Nephron (organoid): ENCODE data around the gene ZBTB20.

Source experiments
- H3K27ac Mint-ChIP-seq, 3 experiments: 2 replicates each; pipeline ENCODE4 v1.8.0; 2020; ENCODE audit warnings: mixed read lengths in 3 of 3, mild to moderate bottlenecking in 2 of 3, moderate library complexity in 1 of 3
- H3K27me3 Mint-ChIP-seq: 2 replicates; pipeline ENCODE4 v1.8.0; 2021; ENCODE audit warnings: low read depth, mild to moderate bottlenecking, moderate library complexity, mixed read lengths
- H3K36me3 Mint-ChIP-seq: 2 replicates; pipeline ENCODE4 v1.8.0; 2020; ENCODE audit warnings: low read depth, mixed read lengths
- H3K4me1 Mint-ChIP-seq: 2 replicates; pipeline ENCODE4 v1.8.0; 2020; ENCODE audit warnings: mixed read lengths
- H3K4me3 Mint-ChIP-seq, 3 experiments: 2 replicates each; pipeline ENCODE4 v1.8.0; 2020; ENCODE audit warnings: mild to moderate bottlenecking in 3 of 3, mixed read lengths in 3 of 3, moderate library complexity in 2 of 3
- H3K9me3 Mint-ChIP-seq: 2 replicates; pipeline ENCODE4 v1.8.0; 2020; ENCODE audit warnings: mixed read lengths
- TF ChIP-seq, protein P1 (sequence below), 3 experiments: fragments of 200-600 bp; sonication (generic); IDR thresholded peaks; one replicate each; pipeline ENCODE4 v1.5.0; 2021; ENCODE audit warnings: antibody characterized with exemption in 3 of 3; ENCODE audit not compliant: unreplicated experiment in 3 of 3

ZBTB20 gene

DNA sequence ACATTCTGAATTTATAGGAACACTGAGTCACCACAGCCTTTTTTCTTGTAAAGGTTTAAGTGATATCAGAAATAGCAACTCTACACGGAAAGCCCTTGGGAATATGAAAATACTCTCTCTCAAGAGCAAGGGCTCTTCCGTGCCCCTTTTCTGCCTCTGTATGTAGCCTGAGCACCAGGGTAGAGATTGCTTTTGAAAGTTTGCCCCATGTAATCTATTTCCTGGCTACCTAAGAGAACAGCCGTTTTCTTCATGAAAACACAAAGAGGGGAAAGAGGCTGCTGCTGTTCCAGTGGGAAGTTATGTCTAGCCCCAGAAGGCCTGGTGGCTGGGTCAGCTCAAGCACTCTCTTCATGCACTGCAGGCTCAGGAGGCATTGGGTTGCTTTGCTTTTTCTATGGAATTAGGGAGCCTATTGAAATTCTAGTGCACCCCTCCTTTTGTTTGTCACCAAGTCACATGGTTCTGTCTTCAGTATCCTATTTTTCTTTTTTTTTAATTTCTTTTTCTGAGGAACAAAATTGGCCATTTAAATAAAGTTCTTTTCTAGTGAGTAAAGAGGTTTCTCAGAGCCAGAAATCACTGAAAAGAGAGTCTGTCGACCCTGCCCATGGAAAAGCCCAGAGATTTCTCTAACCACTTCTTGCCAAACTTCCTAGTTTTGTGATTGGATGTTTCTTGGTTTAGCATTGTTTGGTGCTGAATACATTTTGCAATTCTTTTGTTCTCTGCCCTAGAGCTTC is 813.7 kb downstream of the ZBTB20 start:
- no peaks in the 10 kb centered on the region for H3K27me3 Mint-ChIP-seq
- peaks cover 43% of the 10 kb centered on the region for H3K36me3 Mint-ChIP-seq
- no peaks in the 10 kb centered on the region for H3K9me3 Mint-ChIP-seq
- H3K4me1 Mint-ChIP-seq, result no peaks in the 10 kb centered on the region
- H3K4me3 Mint-ChIP-seq, result no peak overlapping the region
- no peak overlapping the region for H3K27ac Mint-ChIP-seq
- TF ChIP-seq, protein P1, sequence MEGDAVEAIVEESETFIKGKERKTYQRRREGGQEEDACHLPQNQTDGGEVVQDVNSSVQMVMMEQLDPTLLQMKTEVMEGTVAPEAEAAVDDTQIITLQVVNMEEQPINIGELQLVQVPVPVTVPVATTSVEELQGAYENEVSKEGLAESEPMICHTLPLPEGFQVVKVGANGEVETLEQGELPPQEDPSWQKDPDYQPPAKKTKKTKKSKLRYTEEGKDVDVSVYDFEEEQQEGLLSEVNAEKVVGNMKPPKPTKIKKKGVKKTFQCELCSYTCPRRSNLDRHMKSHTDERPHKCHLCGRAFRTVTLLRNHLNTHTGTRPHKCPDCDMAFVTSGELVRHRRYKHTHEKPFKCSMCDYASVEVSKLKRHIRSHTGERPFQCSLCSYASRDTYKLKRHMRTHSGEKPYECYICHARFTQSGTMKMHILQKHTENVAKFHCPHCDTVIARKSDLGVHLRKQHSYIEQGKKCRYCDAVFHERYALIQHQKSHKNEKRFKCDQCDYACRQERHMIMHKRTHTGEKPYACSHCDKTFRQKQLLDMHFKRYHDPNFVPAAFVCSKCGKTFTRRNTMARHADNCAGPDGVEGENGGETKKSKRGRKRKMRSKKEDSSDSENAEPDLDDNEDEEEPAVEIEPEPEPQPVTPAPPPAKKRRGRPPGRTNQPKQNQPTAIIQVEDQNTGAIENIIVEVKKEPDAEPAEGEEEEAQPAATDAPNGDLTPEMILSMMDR (IDR thresholded peaks at IDR 0.05; ENCODE audit: unreplicated experiment in 3 of 3), result no peak

DNA sequence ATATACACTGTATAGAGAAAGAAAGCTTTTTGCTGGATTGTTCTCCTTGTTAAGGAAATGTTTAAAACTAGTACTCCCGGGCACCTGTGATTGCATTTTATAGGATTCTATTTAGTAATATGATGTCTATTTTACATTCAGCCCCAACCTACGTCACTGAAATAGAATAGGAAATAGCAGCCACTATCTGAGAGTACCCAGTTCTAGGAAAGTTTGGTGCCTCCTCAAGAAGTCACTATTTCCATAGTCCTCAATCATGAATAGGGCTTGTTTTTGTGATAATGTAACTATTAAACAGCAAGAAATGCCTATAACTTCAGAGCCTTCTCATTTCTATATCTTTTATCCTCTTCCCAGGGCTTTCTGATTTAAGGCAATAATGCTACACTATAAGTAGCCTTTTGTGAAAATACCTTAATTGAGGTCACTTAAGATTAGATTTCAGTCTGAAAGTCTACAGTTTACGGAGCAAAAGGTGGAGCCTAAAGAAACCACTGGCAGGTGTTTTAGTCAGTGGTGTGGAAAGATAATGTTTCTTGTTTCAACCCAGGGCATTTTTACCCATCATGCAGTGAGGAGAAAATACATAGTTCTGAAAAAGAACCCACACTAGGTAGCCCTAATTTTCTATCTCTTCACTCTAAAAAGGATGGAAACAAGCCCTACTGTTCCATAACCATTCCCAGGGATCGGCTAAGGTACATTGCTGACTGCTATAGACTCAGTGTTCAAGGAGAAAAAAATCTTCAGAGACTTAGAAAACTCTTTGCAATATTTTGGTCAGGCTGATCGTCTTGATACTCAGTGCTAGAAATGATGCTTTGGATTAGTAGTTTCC is 814.5 kb downstream of the ZBTB20 start:
- no peak overlapping the region for H3K4me3 Mint-ChIP-seq
- H3K36me3 Mint-ChIP-seq, result peaks cover 38% of the 10 kb centered on the region
- H3K27me3 Mint-ChIP-seq, result no peaks in the 10 kb centered on the region
- H3K27ac Mint-ChIP-seq, result no peak overlapping the region
- no peaks in the 10 kb centered on the region for H3K9me3 Mint-ChIP-seq
- H3K4me1 Mint-ChIP-seq, result no peaks in the 10 kb centered on the region
- TF ChIP-seq, protein P1 (IDR thresholded peaks at IDR 0.05; ENCODE audit: unreplicated experiment in 3 of 3), result no peak

DNA sequence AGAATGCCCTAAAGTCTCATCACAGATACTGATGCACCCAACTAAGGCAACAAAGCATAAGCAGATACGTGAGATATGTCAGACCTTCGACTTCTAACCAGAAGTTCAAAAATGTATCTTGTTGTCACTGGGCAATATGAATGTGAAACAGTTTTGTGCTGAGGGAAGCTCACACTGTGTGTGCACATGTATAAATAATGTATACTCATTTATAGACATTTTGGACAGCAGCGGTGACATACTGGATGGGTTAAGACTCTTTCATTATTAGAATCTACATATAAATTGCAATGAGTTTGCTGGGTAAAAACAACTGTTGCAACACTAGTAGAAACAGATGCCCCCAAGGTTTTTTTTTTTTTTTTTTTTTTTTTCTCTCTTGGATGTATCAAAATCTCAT is 815.4 kb downstream of the ZBTB20 start:
- TF ChIP-seq, protein P1 (IDR thresholded peaks at IDR 0.05; ENCODE audit: unreplicated experiment in 3 of 3), result no peak
- Mint-ChIP-seq H3K27me3 (no peaks in the 10 kb centered on the region), H3K4me3 (no peak overlapping the region), H3K27ac (no peak overlapping the region), H3K36me3 (peaks cover 34% of the 10 kb centered on the region), H3K4me1 (no peaks in the 10 kb centered on the region), H3K9me3 (no peaks in the 10 kb centered on the region)

DNA sequence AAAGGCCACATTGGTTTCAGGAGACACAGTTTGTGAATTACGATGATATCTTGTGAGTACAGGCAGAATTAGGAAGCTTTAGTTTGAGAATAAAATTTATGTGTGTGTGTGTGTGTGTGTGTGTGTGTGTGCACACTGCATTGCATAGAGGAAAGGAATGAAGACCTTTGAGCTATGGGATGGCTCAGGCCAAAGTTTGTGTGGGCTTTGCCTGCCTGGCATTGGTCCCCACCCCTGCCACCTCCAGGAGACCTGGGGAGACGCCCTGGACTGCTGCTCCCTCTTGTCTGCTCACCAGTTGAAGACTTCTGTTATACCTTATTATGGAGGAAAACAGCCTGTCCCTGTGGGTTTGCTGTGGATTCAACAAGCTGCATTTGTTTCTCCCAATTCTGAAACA is 816.1 kb downstream of the ZBTB20 start:
- Mint-ChIP-seq H3K27ac (no peak overlapping the region), H3K36me3 (peaks cover 29% of the 10 kb centered on the region), H3K27me3 (no peaks in the 10 kb centered on the region), H3K4me3 (no peak overlapping the region), H3K4me1 (no peaks in the 10 kb centered on the region), H3K9me3 (no peaks in the 10 kb centered on the region)
- TF ChIP-seq, protein P1 (IDR thresholded peaks at IDR 0.05; ENCODE audit: unreplicated experiment in 3 of 3), result no peak

DNA sequence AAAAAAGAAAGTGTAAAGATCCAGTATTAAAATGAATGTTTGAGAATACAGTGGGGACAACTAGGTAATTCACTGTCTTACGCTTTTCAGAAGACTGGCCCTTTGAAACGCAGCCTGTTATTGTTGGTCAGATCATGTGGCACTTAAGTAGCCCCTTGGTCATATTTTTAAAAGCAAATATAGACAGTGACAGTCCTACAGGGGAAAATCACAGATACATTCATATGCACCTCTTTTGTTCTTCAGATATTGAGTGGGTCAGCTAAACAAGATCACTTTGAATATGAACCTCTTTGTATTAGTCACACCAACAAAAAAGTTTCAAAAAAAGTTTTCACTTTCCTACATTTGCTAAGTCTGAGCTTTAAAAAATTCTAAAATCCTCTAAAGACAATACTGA is 817.3 kb downstream of the ZBTB20 start:
- Mint-ChIP-seq H3K27me3 (no peaks in the 10 kb centered on the region), H3K36me3 (peaks cover 28% of the 10 kb centered on the region), H3K9me3 (no peaks in the 10 kb centered on the region), H3K4me1 (peaks cover under 1% of the 10 kb centered on the region), H3K4me3 (no peak overlapping the region), H3K27ac (no peak overlapping the region)
- TF ChIP-seq, protein P1 (IDR thresholded peaks at IDR 0.05; ENCODE audit: unreplicated experiment in 3 of 3), result no peak
